ENCODE measurements around the gene SPINT2. TPM values are rescaled to one million over a fixed set of nuclear protein-coding genes. Genes with fewer than 3 reads are reported as not detected.

The SPINT2 gene
- total and polyA plus RNA-seq, 11 donors = 3.5 to 27.7 (median 14.6) TPM

- no peak for ATAC-seq
- intact Hi-C loops (cut with DNase I) = loop anchor here in 1 of 10 donors (5.0 to 10.0 kb wide), 2 partner anchors 69 to 344 kb away; partner anchors contain the start of genes KCNK6, SIPA1L3, WDR87 and YIF1B
Measured at GRCh38 chr19:38248421-38248820, 16.0 kb upstream of the SPINT2 start.

GRCh38 chr19:38250428-38250820 is 13.9 kb upstream of the SPINT2 start:
- intact Hi-C loops (cut with DNase I) = no loop called here
- peak overlapping the region in 6 of 12 donors; percentile 45 to 91 (median 73) for H3K4me3 ChIP-seq
- peak overlapping the region in 11 of 12 donors; percentile 79 to 100 (median 94) for H3K27ac ChIP-seq
- peaks cover 0 to 78% (median 29%) of the 10 kb centered on the region in 12 donors for H3K4me1 ChIP-seq
- no peak for TF ChIP-seq CTCF (IDR thresholded peaks at IDR 0.05)
- TF ChIP-seq POLR2A (IDR thresholded peaks at IDR 0.05) = no peak
- DNase-seq = no peak
- H3K9me3 ChIP-seq = no peaks in the 10 kb centered on the region
- H3K27me3 ChIP-seq = no peaks in the 10 kb centered on the region
- no peak for ATAC-seq
- H3K36me3 ChIP-seq = no peaks in the 10 kb centered on the region

More at GRCh38 chr19:38248421-38248820, 16.0 kb upstream of the SPINT2 start:
- no peak overlapping the region for H3K4me3 ChIP-seq
- H3K9me3 ChIP-seq = no peaks in the 10 kb centered on the region
- WGBS, 4 donors = 88 to 92% (median 90%) methylated on average over 5 to 7 of the region's 7 CpGs
- H3K36me3 ChIP-seq = no peaks in the 10 kb centered on the region
- no peak for DNase-seq
- H3K27me3 ChIP-seq = no peaks in the 10 kb centered on the region
- H3K27ac ChIP-seq = peak overlapping the region in 7 of 12 donors; percentile 12 to 93 (median 28)
- TF ChIP-seq POLR2A (IDR thresholded peaks at IDR 0.05) (no peak), CTCF (IDR thresholded peaks at IDR 0.05) (no peak)
- peaks cover 0 to 71% (median 25%) of the 10 kb centered on the region in 12 donors for H3K4me1 ChIP-seq

- H3K4me1 ChIP-seq = peaks cover 0 to 78% (median 29%) of the 10 kb centered on the region in 12 donors
- intact Hi-C loops (cut with DNase I) = no loop called here
Measured at GRCh38 chr19:38250821-38251563, 13.4 kb upstream of the SPINT2 start.

More at GRCh38 chr19:38250821-38251563, 13.4 kb upstream of the SPINT2 start:
- WGBS, 4 donors = 35 to 41% (median 38%) methylated on average over 18 of the region's 18 CpGs
- H3K27ac ChIP-seq = peak overlapping the region; percentile 74 to 100 (median 94)
- peak overlapping the region in 9 of 12 donors; percentile 33 to 91 (median 72) for H3K4me3 ChIP-seq
- no peaks in the 10 kb centered on the region for H3K36me3 ChIP-seq
- TF ChIP-seq CTCF (IDR thresholded peaks at IDR 0.05) = no peak
- no peak for TF ChIP-seq POLR2A (IDR thresholded peaks at IDR 0.05)
- peak; percentile 61 to 82 (median 74) for ATAC-seq
- peaks cover 0 to 4% (median 0%) of the 10 kb centered on the region in 9 donors for H3K27me3 ChIP-seq
- H3K9me3 ChIP-seq = no peaks in the 10 kb centered on the region
- peak; percentile 89 to 92 (median 91) for DNase-seq
